ENCODE measurements around the gene TENT4B. TPM values are rescaled to one million over a fixed set of nuclear protein-coding genes. Genes with fewer than 3 reads are reported as not detected.

Gene TENT4B
- total and polyA plus RNA-seq, 2 experiments from 2014 or later = 7.7 to 14.8 TPM

GRCh38 chr16:50244504-50245416 is 91.7 kb downstream of the TENT4B start:
- WGBS (ENCODE audit: low lambda C conversion rate, missing lambda C conversion rate) = 36% methylated on average over 32 of the region's 33 CpGs
- no peaks in the 10 kb centered on the region for H3K27me3 ChIP-seq
- H4K20me1 ChIP-seq (ENCODE audit: insufficient read depth, poor library complexity, severe bottlenecking) = no peaks in the 10 kb centered on the region
- H3K4me1 ChIP-seq (ENCODE audit: insufficient read depth) = peaks cover 8% of the 10 kb centered on the region
- H2AFZ ChIP-seq = no peak overlapping the region
- H3K9me2 ChIP-seq (replicated peaks; ENCODE audit: insufficient read depth) = no peaks in the 10 kb centered on the region
- peak overlapping the region; percentile 37 for H3K4me3 ChIP-seq
- no peaks in the 10 kb centered on the region for H3K9me3 ChIP-seq (ENCODE audit: low read depth)
- no peak overlapping the region for H3K27ac ChIP-seq
- no peak for DNase-seq (ENCODE audit: low spot score)
- H3K79me2 ChIP-seq = no peaks in the 10 kb centered on the region
- H3K4me2 ChIP-seq = peak overlapping the region; percentile 99
- no peak for TF ChIP-seq CTCF (IDR thresholded peaks at IDR 0.05; ENCODE audit: poor library complexity)
- TF ChIP-seq EZH2 (IDR thresholded peaks at IDR 0.05; ENCODE audit: borderline replicate concordance) = no peak
- TF ChIP-seq EZH2phosphoT487 (IDR thresholded peaks at IDR 0.05; ENCODE audit: low read depth, severe bottlenecking, unreplicated experiment) = no peak
- no peaks in the 10 kb centered on the region for H3K36me3 ChIP-seq (replicated peaks; ENCODE audit: insufficient read depth, low read depth)

DNA sequence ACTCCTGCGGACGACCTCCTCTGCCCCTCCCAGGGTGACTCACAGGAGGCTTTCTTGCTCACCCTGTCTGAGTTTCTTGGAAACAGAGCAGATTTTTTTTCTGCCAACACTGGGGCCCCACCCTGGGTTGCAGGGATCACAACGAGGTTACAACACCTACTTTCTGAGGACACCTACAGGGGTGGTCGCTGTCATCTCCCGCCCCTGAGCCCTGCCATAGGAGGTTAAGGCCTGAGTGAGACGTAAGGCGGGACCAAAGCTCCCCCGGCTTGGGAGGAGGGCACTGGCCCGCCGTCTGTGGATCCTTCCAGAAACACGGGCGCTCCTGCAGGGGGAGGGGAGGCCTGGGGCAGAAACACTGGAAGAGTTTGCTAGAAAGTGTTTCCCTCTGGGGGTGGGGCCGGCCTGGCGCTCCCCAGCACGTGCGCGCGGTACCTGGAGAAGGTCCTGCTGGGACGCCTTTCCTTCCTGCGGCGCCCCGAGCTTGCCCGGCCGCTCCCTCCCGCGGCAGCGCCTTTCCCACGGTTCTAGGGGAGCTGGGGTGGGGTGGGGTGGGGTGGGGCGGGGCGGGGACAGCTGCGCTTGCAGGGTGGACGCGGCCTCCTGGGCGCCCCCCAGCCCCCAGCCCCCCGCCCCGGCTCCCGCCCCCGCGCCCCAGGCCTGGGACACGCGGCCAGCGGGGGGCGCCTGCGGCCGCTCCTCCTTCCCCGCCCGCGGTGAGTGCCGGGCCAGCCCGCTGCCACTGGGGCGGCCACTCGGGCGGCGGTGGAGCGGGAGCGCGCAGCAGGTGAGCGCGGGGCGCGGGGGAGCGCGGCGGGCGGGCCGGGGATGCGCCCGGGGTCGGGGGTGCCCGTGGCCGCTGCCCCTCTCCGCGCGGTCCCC is 92.6 kb downstream of the TENT4B start:
- H3K4me2 ChIP-seq = peak overlapping the region; percentile 99
- peaks cover 8% of the 10 kb centered on the region for H3K4me1 ChIP-seq (ENCODE audit: insufficient read depth)
- no peaks in the 10 kb centered on the region for H3K27me3 ChIP-seq
- H3K9me3 ChIP-seq (ENCODE audit: low read depth) = no peaks in the 10 kb centered on the region
- TF ChIP-seq CTCF (IDR thresholded peaks at IDR 0.05; ENCODE audit: poor library complexity) (peak; percentile 31), EZH2phosphoT487 (IDR thresholded peaks at IDR 0.05; ENCODE audit: low read depth, severe bottlenecking, unreplicated experiment) (no peak), EZH2 (IDR thresholded peaks at IDR 0.05; ENCODE audit: borderline replicate concordance) (no peak)
- no peaks in the 10 kb centered on the region for H3K36me3 ChIP-seq (replicated peaks; ENCODE audit: insufficient read depth, low read depth)
- DNase-seq (ENCODE audit: low spot score) = peak; percentile 75
- H3K79me2 ChIP-seq = no peaks in the 10 kb centered on the region
- H3K4me3 ChIP-seq = peak overlapping the region; percentile 70
- no peak overlapping the region for H3K27ac ChIP-seq
- peak overlapping the region; percentile 85 for H2AFZ ChIP-seq
- 9% methylated on average over 14 of the region's 74 CpGs for WGBS (ENCODE audit: low lambda C conversion rate, missing lambda C conversion rate)
- no peaks in the 10 kb centered on the region for H4K20me1 ChIP-seq (ENCODE audit: insufficient read depth, poor library complexity, severe bottlenecking)
- H3K9me2 ChIP-seq (replicated peaks; ENCODE audit: insufficient read depth) = no peaks in the 10 kb centered on the region

GRCh38 chr16:50246299-50247122 is 93.4 kb downstream of the TENT4B start:
- 20% methylated on average over 29 of the region's 46 CpGs for WGBS (ENCODE audit: low lambda C conversion rate, missing lambda C conversion rate)
- H4K20me1 ChIP-seq (ENCODE audit: insufficient read depth, poor library complexity, severe bottlenecking) = no peaks in the 10 kb centered on the region

More at GRCh38 chr16:50246299-50247122, 93.4 kb downstream of the TENT4B start:
- H3K4me2 ChIP-seq = peak overlapping the region; percentile 99
- no peaks in the 10 kb centered on the region for H3K27me3 ChIP-seq
- no peaks in the 10 kb centered on the region for H3K36me3 ChIP-seq (replicated peaks; ENCODE audit: insufficient read depth, low read depth)
- H3K79me2 ChIP-seq = no peaks in the 10 kb centered on the region
- no peaks in the 10 kb centered on the region for H3K9me3 ChIP-seq (ENCODE audit: low read depth)
- H3K4me3 ChIP-seq = peak overlapping the region; percentile 70
- no peaks in the 10 kb centered on the region for H3K9me2 ChIP-seq (replicated peaks; ENCODE audit: insufficient read depth)
- peak overlapping the region; percentile 85 for H2AFZ ChIP-seq
- DNase-seq (ENCODE audit: low spot score) = no peak
- no peak for TF ChIP-seq EZH2phosphoT487 (IDR thresholded peaks at IDR 0.05; ENCODE audit: low read depth, severe bottlenecking, unreplicated experiment)
- no peak for TF ChIP-seq EZH2 (IDR thresholded peaks at IDR 0.05; ENCODE audit: borderline replicate concordance)
- no peak for TF ChIP-seq CTCF (IDR thresholded peaks at IDR 0.05; ENCODE audit: poor library complexity)
- no peak overlapping the region for H3K27ac ChIP-seq
- peaks cover 8% of the 10 kb centered on the region for H3K4me1 ChIP-seq (ENCODE audit: insufficient read depth)

Data from hepatocyte (in vitro differentiated cells).